Epithelial cell of esophagus (primary cell): ENCODE measurements around the gene LAMP1.
A peak's percentile ranks its signal among the peaks of the same experiment; 100 is the strongest.

ENCODE experiments used
- DNase-seq: peaks from one replicate; pipeline ENCODE4 v3.0.0; 2010; ENCODE audit warnings: low read depth
- H3K4me3 ChIP-seq: 2 replicates; pipeline ENCODE4 v1.5.1; 2011; ENCODE audit warnings: mild to moderate bottlenecking, low read length, control low read depth
- TF ChIP-seq, protein P1 (sequence below): IDR thresholded peaks from 2 replicates; pipeline ENCODE4 v1.5.1; 2011; ENCODE audit warnings: low read depth, mild to moderate bottlenecking, low read length, control low read depth, inconsistent platforms; ENCODE audit not compliant: insufficient read depth; ENCODE audit errors: missing control alignments

Gene LAMP1

GRCh38 chr13:113283904-113284303 lies 13.1 kb upstream of the LAMP1 start:
- no peak overlapping the region for H3K4me3 ChIP-seq
- TF ChIP-seq, protein P1, sequence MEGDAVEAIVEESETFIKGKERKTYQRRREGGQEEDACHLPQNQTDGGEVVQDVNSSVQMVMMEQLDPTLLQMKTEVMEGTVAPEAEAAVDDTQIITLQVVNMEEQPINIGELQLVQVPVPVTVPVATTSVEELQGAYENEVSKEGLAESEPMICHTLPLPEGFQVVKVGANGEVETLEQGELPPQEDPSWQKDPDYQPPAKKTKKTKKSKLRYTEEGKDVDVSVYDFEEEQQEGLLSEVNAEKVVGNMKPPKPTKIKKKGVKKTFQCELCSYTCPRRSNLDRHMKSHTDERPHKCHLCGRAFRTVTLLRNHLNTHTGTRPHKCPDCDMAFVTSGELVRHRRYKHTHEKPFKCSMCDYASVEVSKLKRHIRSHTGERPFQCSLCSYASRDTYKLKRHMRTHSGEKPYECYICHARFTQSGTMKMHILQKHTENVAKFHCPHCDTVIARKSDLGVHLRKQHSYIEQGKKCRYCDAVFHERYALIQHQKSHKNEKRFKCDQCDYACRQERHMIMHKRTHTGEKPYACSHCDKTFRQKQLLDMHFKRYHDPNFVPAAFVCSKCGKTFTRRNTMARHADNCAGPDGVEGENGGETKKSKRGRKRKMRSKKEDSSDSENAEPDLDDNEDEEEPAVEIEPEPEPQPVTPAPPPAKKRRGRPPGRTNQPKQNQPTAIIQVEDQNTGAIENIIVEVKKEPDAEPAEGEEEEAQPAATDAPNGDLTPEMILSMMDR = no peak
- peak; percentile 51 for DNase-seq

GRCh38 chr13:113288880-113289279 lies 8.2 kb upstream of the LAMP1 start:
- H3K4me3 ChIP-seq = no peak overlapping the region
- peak; percentile 73 for DNase-seq
- TF ChIP-seq, protein P1 = no peak

- no peak for DNase-seq
- no peak overlapping the region for H3K4me3 ChIP-seq
- TF ChIP-seq, protein P1 = no peak
Observed at GRCh38 chr13:113291129-113291528, 5.9 kb upstream of the LAMP1 start.

DNA sequence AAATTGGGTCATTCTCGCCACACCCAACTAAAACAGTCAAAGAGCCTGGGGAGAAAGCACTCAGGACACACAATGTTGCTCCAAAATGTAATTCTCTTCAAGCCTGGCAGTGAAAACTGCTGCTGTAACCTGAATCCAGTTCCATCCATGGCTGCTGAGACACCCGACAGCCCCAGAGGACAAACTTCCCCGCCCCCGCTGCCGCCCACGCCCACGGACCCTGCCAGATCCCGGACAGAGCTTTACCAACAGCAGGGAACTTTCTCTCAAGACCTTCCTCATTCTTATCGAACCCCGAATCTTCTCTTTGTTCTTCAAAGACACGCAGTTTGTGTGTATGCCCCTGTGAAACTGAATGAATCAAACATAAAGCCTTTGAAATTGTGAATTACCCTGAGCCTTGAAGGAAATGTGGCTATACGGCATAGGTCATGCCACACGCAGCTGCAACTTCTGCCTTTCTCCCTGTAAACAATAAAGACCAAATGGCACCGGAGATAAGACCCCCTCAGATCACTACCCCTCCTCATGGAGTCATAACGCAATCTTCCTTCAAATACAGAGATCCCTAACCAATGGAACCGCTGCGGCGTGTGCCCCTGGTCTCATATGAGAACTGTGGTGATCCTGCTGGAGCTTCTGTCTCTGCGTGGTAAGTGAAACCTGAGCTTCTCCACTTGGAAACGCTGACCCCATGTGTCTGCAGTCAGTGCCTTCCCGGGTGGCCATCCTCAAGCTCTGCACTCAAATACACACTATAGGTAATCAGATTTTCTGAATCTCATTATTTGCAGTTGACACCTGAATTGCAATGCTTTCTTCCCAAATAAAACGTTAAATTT lies 4.8 kb upstream of the LAMP1 start:
- peak; percentile 38 for DNase-seq
- TF ChIP-seq, protein P1 = no peak
- no peak overlapping the region for H3K4me3 ChIP-seq

DNA sequence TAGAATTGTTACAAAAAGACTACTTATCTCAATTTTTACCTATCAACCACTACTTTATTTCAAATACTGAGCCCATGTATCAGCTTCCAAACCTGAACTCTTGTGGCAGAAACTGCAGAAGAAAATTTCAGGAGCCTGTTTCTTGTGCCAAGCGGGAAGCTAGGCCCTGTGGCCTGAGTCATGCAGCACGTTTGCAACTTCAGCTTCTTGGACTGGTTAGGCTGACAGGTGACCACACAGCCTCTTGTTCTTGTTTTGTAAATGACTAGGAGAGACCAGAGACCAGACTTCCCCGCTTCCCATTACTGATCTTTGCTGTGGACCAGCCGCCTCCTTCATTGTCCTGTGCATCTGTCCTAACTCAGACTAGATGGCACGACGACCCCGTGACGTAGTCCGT lies 3.4 kb upstream of the LAMP1 start:
- DNase-seq = peak; percentile 39
- no peak overlapping the region for H3K4me3 ChIP-seq
- TF ChIP-seq, protein P1 = no peak

DNA sequence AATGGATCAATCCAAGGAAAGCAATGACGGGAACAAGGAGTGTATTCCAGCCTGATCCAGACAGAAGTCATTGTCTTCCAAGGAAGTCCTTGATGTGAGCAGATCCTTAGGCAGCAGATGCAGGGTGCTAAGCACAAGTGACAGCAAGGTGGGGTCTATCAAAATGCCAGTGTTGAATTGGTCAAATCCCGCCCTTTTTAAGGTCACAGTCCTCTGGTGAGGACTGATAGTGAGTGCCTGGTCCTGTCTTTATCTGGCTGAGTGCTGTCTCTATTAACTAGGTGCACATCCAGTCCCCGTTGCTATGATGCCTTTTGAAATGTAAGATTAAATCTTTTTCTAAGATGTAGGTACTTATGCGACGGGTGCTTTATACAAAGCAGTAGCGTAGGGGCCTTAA lies 1.3 kb upstream of the LAMP1 start:
- no peak for DNase-seq
- H3K4me3 ChIP-seq = no peak overlapping the region
- TF ChIP-seq, protein P1 = no peak
